SU-DHL-6 (cell line): ENCODE data around the gene ITFG1.

Experiments used
- EZH2phosphoT487 ChIP-seq: fragments of 200-600 bp; sonication (generic), shearing (Covaris generic); conservative IDR thresholded peaks from 2 replicates; pipeline ENCODE4 v1.6.1; 2018; ENCODE audit warnings: mild to moderate bottlenecking, antibody characterized with exemption, low read length, moderate library complexity, mixed read lengths
- TF ChIP-seq, protein P1 (sequence below): fragments of 200-600 bp; sonication (generic); IDR thresholded peaks from one replicate; pipeline ENCODE4 v1.5.1; 2017; ENCODE audit warnings: antibody characterized with exemption, mild to moderate bottlenecking, low read length, moderate library complexity; ENCODE audit not compliant: insufficient read depth, poor library complexity, severe bottlenecking

GRCh38 chr16:47459603-47460002 lies 1.3 kb downstream of the ITFG1 start:
- TF ChIP-seq, protein P1, sequence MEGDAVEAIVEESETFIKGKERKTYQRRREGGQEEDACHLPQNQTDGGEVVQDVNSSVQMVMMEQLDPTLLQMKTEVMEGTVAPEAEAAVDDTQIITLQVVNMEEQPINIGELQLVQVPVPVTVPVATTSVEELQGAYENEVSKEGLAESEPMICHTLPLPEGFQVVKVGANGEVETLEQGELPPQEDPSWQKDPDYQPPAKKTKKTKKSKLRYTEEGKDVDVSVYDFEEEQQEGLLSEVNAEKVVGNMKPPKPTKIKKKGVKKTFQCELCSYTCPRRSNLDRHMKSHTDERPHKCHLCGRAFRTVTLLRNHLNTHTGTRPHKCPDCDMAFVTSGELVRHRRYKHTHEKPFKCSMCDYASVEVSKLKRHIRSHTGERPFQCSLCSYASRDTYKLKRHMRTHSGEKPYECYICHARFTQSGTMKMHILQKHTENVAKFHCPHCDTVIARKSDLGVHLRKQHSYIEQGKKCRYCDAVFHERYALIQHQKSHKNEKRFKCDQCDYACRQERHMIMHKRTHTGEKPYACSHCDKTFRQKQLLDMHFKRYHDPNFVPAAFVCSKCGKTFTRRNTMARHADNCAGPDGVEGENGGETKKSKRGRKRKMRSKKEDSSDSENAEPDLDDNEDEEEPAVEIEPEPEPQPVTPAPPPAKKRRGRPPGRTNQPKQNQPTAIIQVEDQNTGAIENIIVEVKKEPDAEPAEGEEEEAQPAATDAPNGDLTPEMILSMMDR, result no peak
- TF ChIP-seq EZH2phosphoT487, result no peak
